Measurements from ENCODE around the gene PIM2.

Gene PIM2

GRCh38 chrX:48958635-48959094, 39.8 kb upstream of the PIM2 start:
- TF ChIP-seq CTCF (IDR thresholded peaks at IDR 0.05; ENCODE audit: control insufficient read depth, insufficient read depth, low read depth, low read length, missing control alignments): no peak
- peak overlapping the region; percentile 47 for H3K4me3 ChIP-seq (ENCODE audit: control insufficient read depth, low read depth, low read length)
- peak; percentile 32 for DNase-seq (ENCODE audit: low read depth)

- peak overlapping the region; percentile 68 for H3K4me3 ChIP-seq (ENCODE audit: control insufficient read depth, low read depth, low read length)
- TF ChIP-seq CTCF (IDR thresholded peaks at IDR 0.05; ENCODE audit: control insufficient read depth, insufficient read depth, low read depth, low read length, missing control alignments): no peak
- DNase-seq (ENCODE audit: low read depth): peak; percentile 94
These were observed 39.2 kb upstream of the PIM2 start for GRCh38 chrX:48957827-48958634.

GRCh38 chrX:48957477-48957826, 38.6 kb upstream of the PIM2 start, which contains the start of gene OTUD5:
Gene OTUD5, minus strand, starts transcription at chrX:48957607. Its CDS starts 37 bp downstream, at chrX:48957570.
- H3K4me3 ChIP-seq (ENCODE audit: control insufficient read depth, low read depth, low read length): peak within 1 kb of the TSS; percentile 68
- no peak for TF ChIP-seq CTCF (IDR thresholded peaks at IDR 0.05; ENCODE audit: control insufficient read depth, insufficient read depth, low read depth, low read length, missing control alignments)
- DNase-seq (ENCODE audit: low read depth): no peak

DNA sequence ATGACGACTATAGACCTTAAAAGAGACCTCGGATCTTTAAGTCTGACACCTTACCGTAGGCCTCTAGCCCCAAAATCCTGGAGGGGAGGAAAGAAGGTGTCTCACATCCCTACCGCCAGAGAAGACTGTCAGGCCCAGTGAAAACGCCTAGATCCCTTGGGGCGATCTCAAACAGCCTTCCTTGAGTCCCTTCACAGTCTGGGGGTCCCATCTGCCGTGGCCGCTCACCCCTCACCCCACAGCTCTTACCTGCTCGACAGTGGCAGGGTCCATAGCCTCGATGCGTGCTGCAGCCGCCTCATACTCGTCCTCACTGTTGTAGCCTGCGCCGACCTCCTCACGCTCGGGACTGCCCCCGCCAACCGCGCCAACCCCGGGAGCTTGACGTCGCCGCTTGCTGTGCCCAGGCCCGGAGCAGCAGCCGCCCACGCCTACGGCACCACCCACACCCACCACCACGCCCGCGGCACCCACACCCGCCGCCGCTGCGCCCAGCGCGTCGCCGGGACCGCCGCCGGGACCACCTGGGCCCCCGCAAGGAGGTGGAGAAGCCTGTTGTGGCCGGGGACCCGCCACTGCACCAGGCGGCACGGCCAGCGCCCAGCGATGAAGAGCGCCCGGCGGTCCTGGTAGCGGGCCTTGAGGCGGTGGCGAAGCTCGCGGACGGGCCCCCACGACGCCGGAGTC, 38.0 kb upstream of the PIM2 start:
- H3K4me3 ChIP-seq (ENCODE audit: control insufficient read depth, low read depth, low read length): peak overlapping the region; percentile 68
- no peak for DNase-seq (ENCODE audit: low read depth)
- no peak for TF ChIP-seq CTCF (IDR thresholded peaks at IDR 0.05; ENCODE audit: control insufficient read depth, insufficient read depth, low read depth, low read length, missing control alignments)

DNA sequence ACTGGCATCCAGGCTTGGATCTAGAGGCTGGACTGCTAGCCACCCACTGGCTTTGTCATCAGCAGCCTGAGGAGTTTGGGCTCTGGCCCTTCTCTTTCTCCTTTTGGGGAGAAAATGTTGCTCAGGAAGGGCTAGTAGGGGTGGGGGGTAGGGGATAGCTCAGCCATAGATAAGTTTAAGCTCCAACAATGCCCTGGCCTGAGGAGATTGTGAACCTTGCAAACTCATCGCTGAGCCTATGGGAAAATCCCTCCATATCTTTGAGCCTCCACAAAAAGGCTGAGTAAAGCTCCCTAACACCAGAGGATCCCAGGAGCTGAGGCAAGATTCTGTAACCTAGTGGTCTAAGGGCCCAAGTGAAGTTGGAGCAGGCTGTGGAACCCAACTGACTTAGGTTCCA, 29.8 kb upstream of the PIM2 start:
- no peak for TF ChIP-seq CTCF (IDR thresholded peaks at IDR 0.05; ENCODE audit: control insufficient read depth, insufficient read depth, low read depth, low read length, missing control alignments)
- no peak overlapping the region for H3K4me3 ChIP-seq (ENCODE audit: control insufficient read depth, low read depth, low read length)
- DNase-seq (ENCODE audit: low read depth): no peak

GRCh38 chrX:48945517-48946348, 26.9 kb upstream of the PIM2 start:
- no peak overlapping the region for H3K4me3 ChIP-seq (ENCODE audit: control insufficient read depth, low read depth, low read length)
- TF ChIP-seq CTCF (IDR thresholded peaks at IDR 0.05; ENCODE audit: control insufficient read depth, insufficient read depth, low read depth, low read length, missing control alignments): peak; percentile 94
- no peak for DNase-seq (ENCODE audit: low read depth)
